Cardiac muscle cell (in vitro differentiated cells and primary cell): ENCODE measurements around the gene PYDC1. TPM values are rescaled to one million over a fixed set of nuclear protein-coding genes. Genes with fewer than 3 reads are reported as not detected.

Source experiments
- DNase-seq, 2 donors: peaks; one replicate each; pipeline versions ENCODE4 v3.0.0 to v3.0.0-alpha.2; 2010 to 2017; ENCODE audit warnings: low read depth in 1 of 2, low spot score in 1 of 2
- H3K27ac ChIP-seq: fragments of 200-600 bp; sonication (generic); 2 replicates; pipeline ENCODE4 v1.5.1; 2016
- H3K27me3 ChIP-seq: fragments of 200-600 bp; sonication (generic); 2 replicates; pipeline ENCODE4 v1.6.0; 2016; ENCODE audit warnings: control low read depth
- H3K36me3 ChIP-seq: fragments of 200-600 bp; sonication (generic); 2 replicates; pipeline ENCODE4 v1.5.1; 2016; ENCODE audit warnings: control low read depth
- H3K4me1 ChIP-seq: fragments of 200-600 bp; sonication (generic); 2 replicates; pipeline ENCODE4 v1.8.1; 2017; ENCODE audit warnings: low read depth, mild to moderate bottlenecking, mixed run types
- H3K4me3 ChIP-seq: fragments of 200-600 bp; sonication (generic); 2 replicates; pipeline ENCODE4 v1.5.1; 2016; ENCODE audit warnings: mild to moderate bottlenecking
- H3K9me3 ChIP-seq: fragments of 200-600 bp; sonication (generic); 2 replicates; pipeline ENCODE4 v1.5.1; 2017; ENCODE audit warnings: low read depth, mild to moderate bottlenecking, control low read depth
- polyA plus RNA-seq: library from polyadenylated mRNA; unstranded; fragments of >200 nt; fragmentation: Nextera tagmentation; extraction: Ambion mirVana; gene quantifications from 2 replicates; pipeline ENCODE4 v1.2.1, GENCODE V29; 2016
- total RNA-seq: library from RNA; depleted of rRNA; stranded (reverse); fragments of >200 nt; gene quantifications from 2 replicates; pipeline ENCODE4 v1.2.3, GENCODE V29; 2016
- TF ChIP-seq, protein P1 (sequence below): IDR thresholded peaks from 2 replicates; pipeline ENCODE4 v1.5.1; 2012; ENCODE audit warnings: low read depth, mild to moderate bottlenecking, low read length

PYDC1 gene
- total RNA-seq = not detected in 2 replicates
- 0.30 TPM in 1 of 2 replicates, not detected in the other for polyA plus RNA-seq

DNA sequence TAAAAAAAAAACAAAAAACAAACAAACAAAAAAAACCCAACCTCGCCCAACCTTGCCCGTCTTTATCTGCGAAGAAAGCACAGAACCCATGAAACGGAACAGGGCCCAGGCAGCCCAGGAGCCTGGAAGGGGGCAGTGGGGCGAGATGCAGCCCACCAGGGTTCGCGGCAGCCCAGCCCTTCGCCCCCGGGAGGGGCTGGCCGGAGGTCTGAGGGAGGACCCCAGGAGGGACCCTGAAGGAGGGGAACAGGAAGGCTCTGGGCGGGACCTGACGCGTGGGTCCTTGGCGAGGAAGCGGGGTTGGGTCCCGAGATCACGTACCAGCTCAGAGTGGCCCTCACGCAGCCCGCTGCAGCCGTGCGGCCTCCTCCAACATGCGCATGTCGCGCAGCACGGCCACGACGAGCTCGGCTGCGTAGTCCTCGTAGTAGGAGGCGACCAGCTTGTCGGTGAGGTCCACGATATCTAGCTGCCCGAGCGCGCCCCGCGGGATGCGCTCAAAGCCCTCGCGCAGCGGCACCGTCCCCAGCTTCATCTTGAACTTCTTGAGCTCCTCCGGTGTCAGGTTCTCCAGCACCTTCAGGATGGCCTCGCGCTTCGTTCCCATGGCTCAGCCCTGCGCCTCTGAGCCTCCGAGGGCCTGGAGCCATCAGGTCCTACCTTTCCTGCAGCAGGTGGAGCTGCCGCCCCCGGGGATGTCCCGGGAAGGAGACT lies at the start of gene PYDC1:
Gene PYDC1, minus strand, starts transcription at position 714 of the 714 bp plus-strand sequence. Its CDS starts 107 bp downstream, at position 607.
- Histone ChIP-seq H3K9me3 (no peaks in the 10 kb centered on the region), H3K27ac (no peak within 1 kb of the TSS), H3K4me1 (no peaks in the 10 kb centered on the region), H3K27me3 (peaks cover 73% of the 10 kb centered on the region), H3K36me3 (no peaks in the 10 kb centered on the region), H3K4me3 (peak within 1 kb of the TSS; percentile 40)
- no peak for DNase-seq
- TF ChIP-seq, protein P1, sequence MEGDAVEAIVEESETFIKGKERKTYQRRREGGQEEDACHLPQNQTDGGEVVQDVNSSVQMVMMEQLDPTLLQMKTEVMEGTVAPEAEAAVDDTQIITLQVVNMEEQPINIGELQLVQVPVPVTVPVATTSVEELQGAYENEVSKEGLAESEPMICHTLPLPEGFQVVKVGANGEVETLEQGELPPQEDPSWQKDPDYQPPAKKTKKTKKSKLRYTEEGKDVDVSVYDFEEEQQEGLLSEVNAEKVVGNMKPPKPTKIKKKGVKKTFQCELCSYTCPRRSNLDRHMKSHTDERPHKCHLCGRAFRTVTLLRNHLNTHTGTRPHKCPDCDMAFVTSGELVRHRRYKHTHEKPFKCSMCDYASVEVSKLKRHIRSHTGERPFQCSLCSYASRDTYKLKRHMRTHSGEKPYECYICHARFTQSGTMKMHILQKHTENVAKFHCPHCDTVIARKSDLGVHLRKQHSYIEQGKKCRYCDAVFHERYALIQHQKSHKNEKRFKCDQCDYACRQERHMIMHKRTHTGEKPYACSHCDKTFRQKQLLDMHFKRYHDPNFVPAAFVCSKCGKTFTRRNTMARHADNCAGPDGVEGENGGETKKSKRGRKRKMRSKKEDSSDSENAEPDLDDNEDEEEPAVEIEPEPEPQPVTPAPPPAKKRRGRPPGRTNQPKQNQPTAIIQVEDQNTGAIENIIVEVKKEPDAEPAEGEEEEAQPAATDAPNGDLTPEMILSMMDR = no peak

DNA sequence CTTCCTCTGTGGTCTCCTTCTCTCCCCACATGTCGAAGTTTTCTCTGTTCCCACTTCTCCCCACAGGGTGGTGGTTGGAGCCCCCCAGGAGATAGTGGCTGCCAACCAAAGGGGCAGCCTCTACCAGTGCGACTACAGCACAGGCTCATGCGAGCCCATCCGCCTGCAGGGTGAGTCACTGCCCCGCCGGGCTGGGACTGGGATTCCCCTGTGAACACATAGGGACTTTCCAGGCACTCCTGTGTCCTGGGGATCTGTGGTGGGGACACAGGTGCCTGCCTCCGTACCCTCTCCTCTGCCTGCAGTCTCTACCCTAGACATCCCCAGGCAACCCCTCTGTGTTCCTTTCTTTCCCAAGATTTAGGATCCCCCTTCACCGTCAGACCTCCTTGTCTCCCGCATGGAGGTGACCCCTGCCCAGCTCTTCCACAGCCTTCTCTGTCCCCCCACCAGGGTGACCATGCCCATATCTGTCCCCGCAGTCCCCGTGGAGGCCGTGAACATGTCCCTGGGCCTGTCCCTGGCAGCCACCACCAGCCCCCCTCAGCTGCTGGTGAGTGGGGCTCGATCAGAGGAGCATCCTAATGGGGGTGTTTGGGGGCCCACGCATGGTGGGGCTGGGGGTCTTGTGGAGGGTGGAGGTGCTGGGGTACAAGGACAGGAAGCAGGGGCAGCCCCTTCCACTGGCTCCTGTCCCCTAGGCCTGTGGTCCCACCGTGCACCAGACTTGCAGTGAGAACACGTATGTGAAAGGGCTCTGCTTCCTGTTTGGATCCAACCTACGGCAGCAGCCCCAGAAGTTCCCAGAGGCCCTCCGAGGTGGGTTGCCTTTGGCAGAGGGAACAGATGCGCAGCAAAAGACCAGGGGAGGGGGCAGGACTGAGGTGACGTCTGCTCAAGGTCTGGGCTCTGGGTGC lies 48.7 kb upstream of the PYDC1 start:
- no peaks in the 10 kb centered on the region for H3K36me3 ChIP-seq
- TF ChIP-seq, protein P1 = no peak
- no peaks in the 10 kb centered on the region for H3K27me3 ChIP-seq
- DNase-seq = no peak
- H3K4me1 ChIP-seq = no peaks in the 10 kb centered on the region
- no peak overlapping the region for H3K4me3 ChIP-seq
- H3K9me3 ChIP-seq = no peaks in the 10 kb centered on the region
- no peak overlapping the region for H3K27ac ChIP-seq

DNA sequence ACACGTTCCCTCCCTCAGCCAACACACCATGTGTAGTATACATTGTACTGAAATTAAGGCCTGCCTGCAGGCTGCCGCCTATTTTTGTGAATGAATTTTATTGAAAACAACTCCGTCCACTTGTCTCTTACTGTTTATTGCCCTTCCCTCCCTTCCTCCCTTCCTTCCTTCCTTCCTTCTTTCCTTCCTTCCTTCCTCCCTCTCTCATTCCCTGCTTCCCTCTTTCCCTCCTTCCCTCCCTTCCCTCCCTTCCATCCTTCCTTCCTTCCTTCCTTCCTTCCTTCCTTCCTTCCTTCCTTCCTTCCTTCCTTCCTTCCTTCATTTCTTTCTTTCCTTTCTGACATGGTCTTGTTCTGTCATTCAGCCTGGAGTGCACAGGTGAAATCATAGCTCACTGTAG lies 45.1 kb upstream of the PYDC1 start:
- Histone ChIP-seq H3K36me3 (no peaks in the 10 kb centered on the region), H3K4me3 (no peak overlapping the region), H3K4me1 (no peaks in the 10 kb centered on the region), H3K27me3 (no peaks in the 10 kb centered on the region), H3K9me3 (no peaks in the 10 kb centered on the region), H3K27ac (no peak overlapping the region)
- TF ChIP-seq, protein P1 = no peak
- no peak for DNase-seq

DNA sequence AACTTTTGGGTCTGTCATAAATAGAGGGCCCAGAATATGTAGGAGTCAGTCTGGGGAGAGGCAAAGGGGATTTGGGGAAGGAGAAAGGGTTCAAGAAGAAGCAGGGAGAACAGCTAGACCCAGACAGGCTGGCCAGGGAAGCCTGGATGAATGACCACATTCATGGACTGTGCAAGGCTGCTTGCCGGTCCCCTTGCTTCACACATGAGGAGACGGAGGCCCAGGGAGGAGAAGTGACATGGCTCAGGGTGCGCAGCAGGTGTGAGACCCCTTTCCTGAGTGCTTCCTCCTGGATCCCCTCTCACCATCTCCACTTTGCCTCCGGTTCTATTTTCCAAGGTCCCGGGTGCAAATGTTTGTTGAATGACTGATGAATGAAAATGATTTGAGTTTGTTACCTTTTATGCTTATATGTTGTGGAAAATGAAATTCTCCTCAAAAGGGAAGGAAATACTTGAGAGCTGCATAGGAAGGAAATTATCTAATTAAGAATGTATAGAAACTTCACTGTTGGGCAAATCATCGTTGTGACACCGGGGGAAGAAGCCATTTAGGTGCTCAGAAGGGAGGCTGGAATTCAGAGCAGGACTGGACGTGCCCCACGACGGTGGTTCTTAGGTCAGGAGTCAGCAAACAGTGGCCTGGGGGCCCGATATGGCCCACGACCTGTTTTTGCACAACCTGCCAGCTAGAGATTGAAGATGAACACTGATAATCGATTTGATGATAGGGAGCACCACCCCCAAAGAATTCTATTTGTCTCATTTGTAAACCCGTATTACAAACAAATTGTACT lies 43.4 kb upstream of the PYDC1 start:
- H3K4me1 ChIP-seq = no peaks in the 10 kb centered on the region
- TF ChIP-seq, protein P1 = no peak

DNA sequence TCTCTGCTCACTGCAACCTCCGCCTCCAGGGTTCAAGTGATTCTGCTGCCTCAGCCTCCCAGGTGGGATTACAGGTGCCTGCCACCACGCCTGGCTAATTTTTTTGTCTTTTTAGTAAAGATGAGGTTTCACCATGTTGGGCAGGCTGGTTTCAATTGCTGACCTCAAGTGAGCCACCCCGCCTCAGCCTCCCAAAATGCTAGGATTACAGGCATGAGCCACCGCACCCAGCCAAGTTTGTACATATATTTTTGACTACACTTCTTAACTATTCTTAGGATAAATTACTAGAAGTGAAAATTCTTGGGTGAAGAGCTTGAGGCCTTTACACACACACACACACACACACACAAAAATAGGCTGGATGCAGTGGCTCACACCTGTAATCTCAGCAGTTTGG lies 41.4 kb upstream of the PYDC1 start:
- TF ChIP-seq, protein P1 = no peak
- Histone ChIP-seq H3K4me3 (no peak overlapping the region), H3K27ac (no peak overlapping the region)

More for the DNA sequence above, 43.4 kb upstream of the PYDC1 start:
- Histone ChIP-seq H3K9me3 (no peaks in the 10 kb centered on the region), H3K27ac (no peak overlapping the region), H3K27me3 (no peaks in the 10 kb centered on the region), H3K36me3 (no peaks in the 10 kb centered on the region), H3K4me3 (no peak overlapping the region)
- DNase-seq = no peak

More for the DNA sequence above, 41.4 kb upstream of the PYDC1 start:
- Histone ChIP-seq H3K9me3 (no peaks in the 10 kb centered on the region), H3K27me3 (no peaks in the 10 kb centered on the region), H3K36me3 (no peaks in the 10 kb centered on the region), H3K4me1 (peaks cover 3% of the 10 kb centered on the region)
- no peak for DNase-seq
